Measurements from ENCODE around the gene FHIT.

FHIT gene

DNA sequence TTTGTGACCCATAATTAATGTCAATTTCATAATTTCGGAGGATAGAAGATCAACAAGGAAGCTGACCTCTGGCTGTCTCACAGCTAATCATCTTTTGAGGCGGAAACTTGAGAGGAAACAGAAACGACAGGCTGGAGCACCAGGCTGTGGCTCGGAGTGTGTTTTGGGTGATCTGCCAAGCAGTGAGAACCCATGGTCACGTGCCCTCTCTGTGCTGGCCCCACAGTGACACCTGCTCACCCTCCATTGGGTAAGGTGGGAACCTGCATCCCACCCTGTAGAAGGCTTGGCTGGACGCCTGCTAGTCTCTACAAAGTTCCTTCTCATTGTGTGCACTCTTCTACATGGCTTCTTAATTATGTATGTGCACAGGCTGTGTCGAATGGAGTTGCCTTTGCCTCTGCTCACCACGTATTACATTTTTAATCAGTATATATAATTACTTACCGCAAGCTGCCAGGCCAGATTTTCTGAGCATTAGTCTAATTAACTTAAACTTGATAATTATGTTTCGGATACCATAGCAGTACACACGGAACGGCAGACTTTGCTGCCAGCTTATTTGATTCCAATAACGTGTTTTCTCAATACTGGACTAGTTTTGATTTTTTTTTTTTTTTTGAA, 1482.0 kb downstream of the FHIT start:
- DNase-seq = no peak

DNA sequence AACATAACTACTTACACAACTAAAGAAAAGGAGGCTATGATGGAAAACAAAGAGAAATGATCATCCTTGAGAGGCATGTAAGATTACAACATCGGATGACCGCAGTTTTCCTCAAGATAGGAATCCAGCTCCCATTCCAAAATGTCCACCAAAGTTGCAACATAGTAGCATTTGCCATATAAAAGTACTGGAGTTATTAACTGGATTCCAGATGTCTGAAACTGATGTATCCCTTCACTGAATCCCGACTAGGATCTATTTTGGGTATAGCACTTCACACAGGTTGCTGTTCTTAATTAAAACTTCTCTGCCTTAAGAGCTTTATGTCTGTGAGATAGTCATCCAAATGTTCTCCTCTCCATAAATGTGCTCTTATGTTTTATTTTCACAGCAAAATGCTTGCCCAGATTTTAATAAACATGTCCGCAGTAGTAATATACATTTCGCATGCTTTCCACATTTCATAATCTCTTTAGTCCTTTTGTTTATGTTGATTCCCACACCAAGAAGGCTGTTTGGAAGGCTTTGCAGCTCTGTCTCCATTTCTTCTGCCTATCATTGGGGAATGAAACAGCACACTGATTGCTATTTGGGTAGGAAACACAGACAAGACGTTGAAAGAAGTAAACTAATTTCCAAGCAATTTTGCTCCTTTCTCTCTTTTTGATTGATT, 1484.9 kb downstream of the FHIT start:
- no peak for DNase-seq

DNA sequence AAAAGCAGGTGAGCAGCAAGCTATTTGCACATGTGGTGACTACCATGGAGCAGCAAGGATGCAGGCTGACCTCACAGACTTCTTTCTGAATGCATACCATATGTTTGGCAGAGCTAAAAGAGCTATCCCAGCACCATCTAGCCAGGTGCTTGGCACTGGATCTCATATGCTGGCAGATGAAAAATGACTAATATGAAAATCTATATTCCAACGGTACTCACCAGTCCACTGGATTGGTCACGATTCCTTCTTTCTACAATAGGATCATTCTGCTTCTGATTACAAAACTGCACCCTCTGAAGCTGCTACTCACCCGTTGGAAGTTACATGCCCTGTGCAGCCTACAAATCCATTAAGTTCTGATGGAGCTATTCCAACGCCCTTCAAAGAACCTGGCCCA, 1487.1 kb downstream of the FHIT start:
- no peak for DNase-seq

DNA sequence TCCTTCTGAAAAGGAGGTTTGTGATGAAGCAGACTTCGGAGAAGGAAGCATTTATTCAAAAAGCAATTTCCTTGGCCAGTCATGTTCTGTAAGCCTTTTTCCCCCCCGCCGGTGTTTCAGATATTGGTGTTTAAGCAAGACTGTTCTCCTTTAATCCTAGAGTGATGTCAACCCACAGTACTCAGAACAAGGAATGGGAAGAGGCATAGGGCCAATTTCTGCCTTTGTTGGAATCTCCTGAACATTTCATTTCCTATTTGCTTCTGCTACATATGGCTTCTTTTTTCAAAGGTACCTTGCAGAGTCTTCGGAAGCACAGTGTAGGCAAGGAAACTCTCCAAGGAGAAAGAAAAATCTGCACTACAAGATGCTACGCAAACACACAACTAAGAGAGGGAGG, 1488.3 kb downstream of the FHIT start:
- DNase-seq = no peak

DNA sequence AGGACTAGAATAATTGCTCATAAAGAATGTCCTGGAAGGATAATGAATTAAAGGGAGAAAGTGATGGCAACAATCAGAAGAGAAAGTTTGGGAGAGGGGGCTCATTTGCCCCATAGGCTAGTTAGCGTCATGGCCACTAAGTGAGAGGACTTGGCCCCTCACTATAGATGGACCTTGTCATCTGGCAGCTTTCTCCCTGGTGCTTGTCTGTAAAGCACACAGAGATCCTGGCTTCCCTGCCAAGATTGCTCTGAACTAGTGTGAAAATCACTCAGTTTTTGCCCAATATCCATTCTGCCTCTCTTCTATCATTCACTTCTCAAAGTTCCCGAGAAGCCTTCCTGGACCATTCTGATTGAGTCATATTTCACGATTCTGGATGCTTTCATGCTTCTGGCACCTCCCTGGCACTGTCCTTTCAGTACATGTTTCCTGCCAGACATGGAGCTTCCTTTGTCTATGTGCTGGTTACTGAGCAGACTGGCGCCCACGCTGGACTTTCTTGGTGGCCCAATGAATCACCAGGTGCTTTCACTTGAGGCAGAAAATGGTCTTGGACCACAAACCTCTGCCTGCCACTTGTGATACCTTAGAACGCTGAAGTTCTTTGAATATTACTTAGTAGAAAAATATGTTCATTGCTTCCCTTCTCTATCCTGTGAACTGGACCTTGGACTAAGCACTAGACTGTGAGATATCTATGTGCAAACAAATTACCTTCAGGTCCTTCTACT, 1491.8 kb downstream of the FHIT start:
- peak; percentile 30 to 31 for DNase-seq

DNA sequence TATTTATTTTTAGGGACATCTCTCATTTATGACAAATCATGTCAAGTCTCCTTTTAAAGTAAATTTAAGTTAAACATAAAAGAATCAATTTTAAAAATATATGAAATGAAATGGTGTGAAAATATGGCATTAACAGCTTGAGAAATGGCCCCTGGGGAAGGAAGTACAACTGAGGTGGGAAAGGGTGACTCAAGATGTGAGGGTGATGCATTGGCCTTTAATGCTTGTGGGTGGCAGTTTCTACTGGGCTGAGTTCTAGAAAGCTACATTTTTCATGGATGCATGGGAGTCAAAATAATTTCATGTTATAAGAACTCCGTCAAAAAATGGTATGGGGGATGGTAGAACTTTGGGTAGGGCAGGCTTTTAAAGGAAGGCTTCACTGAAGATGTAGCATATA, 1492.6 kb downstream of the FHIT start:
- no peak for DNase-seq

DNA sequence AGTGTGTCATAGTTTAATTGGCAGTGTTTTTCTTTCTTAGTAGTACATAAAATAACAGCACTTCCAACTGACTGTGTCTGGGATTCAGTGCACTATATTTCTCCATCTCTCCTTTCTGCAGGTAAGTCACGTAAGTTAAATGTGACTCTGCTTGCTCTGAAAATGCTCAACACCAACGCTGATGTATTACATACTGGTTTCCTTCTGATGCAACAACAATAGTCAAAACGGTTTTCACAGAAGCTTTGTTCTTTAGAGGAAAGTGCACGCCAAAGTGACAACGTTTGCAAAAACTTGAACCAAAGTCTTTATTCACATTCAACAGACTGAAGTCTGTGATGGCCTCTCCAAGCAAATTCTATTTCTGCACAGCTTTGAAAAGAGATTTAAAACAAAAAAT, 1494.3 kb downstream of the FHIT start:
- DNase-seq = no peak

DNA sequence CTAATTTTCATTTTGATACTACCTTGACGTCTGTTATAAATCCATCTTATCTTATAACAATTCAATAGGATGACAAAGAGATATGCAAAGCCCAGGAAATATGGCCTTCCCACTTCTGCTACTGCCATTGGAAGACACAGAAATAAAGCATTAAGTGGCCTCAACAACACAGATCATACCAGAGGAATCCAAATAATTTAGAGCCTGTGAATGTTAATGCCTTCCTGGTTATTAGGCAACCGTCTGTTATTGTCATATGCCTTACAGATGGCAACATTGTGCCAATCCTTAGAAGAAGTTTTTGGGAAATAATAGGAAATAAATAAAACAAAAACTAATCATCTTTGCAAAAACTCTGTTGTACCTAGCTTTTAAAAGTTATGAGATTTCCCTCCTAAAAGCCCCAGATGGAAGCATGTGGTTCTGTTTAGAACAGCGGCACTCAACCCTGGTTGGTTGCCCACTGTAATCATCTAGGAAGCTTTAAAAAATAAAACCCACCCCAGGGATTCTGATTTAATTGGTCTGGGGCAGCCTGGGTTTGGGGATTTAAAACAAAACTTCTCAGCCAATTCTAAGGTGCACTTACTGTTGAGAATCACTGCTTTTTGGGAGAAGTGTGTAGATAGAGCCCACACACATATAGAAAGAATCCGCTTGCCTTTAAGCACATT, 1496.7 kb downstream of the FHIT start:
- no peak for DNase-seq

DNA sequence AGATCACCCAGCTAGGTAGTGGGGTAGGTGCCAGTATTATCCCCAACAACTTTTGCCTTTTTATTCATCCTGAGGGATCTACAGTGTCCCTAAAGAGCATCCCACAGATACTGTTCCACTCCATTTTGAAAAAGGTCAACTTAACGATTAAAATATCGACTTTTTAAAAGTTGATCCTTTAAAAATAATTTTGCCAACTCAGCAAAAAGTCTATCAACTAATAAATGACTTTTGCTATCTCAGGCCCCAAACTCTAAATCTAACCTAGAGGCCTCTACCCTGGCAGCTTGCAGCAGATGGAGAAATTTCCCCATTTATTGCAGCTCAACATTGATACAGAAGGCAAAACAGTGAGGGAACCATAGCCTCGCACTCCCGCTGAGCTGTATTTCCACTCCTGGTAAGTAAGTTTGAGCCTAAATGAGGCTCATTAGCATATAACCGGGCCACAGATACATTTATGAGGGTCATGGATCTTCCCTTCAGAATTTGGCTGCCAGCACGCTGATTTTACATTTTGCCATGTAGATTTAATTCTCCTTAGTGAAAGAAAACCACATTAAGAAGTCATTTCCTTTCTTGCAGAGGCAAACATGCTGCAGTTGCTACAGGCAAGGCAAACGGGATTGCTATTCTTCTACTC, 1497.3 kb downstream of the FHIT start:
- no peak for DNase-seq

DNA sequence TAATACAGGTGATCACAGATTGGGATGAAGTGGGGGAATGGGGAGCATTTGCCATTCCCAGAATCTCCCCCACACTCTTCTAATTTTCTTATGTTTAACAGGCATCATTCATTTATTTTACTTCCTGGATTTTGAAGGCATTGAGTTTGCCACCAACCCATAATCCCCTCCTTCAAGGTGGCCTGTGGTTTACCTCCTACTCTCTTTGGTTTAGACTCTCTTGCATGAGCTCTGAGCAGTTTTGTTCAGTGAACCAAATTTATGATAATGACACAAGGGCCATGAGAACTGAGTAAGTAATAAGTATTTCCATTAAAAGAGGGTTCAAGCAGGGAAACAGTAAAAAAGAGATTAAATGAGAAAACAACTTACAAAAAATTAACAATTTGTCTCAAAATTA, 1498.3 kb downstream of the FHIT start:
- DNase-seq = no peak

DNA sequence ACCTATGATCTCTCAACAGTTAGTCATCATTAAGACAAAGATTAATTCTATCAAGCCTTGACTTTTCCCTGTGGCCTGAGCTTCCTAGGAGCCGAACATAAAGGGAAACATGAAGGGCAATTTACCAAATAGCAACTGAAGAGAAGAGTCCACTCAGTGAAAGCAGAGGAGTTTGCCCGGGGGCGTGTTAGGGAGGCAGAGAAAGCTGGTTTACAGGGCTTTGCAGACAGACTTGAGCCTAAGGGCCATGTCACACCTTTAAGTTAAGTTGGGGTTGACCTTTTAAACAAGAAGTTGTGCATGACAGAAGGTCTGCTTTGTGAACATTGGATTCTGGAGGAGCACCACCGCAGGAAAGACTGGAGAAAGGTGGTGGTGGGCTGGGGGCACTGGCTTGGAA, 1499.6 kb downstream of the FHIT start:
- no peak for DNase-seq

DNA sequence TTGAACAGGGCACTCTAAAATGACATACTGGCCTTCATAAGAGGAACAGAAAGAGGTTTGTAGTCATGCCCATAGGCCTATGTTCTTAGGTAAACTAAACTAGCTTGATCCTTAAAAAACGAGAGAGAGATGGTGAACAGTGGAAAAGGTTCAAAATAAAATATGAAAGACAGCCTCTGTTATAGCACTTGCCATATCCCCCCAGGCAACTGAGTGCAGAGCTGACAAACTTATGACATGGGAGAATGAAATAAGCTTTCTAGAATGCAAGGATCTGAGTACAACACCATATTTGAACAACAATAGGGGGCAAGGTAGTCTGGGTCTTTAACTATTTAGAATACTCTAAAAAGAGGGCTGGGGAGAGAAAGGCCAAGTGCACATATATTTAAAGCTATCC, 1500.9 kb downstream of the FHIT start:
- DNase-seq = no peak

DNA sequence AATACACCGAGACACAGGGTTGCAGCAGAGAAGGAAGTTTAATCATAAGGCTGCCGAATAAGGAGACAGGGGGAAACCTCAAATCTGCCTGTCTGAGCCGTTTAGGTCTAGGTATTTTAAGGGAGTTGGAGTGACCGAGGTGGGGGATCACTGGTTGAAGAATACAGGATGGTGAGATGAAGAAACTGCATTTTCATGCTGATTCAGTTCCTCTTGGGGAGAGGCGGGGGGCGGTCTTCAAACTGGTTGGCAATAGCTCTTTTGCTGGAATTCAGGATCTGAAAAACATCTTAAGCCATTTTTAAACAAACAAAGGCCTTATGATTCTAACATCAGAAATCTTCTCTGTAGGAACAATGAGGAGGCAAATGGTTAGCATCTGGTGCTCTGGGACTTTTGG, 1502.0 kb downstream of the FHIT start:
- DNase-seq = no peak

DNA sequence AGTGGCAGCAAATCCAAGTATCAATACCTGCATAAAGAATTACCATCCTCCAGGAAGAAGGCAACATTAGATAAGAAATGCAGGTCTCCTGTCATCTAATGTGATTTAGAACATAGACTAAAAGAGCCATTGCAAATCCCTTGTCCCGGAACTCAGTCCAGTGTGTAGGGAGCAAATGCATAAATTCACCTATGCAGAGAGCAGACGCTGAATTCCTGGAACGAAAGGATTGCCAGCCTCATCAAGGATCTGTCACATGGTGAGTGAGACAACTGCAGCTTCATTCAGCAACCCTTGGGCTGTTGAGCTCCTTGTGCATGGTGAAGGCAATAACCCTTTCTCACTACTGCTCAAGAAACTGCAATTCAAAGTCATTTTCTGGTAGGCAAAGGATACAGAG, 1504.7 kb downstream of the FHIT start:
- DNase-seq = no peak

DNA sequence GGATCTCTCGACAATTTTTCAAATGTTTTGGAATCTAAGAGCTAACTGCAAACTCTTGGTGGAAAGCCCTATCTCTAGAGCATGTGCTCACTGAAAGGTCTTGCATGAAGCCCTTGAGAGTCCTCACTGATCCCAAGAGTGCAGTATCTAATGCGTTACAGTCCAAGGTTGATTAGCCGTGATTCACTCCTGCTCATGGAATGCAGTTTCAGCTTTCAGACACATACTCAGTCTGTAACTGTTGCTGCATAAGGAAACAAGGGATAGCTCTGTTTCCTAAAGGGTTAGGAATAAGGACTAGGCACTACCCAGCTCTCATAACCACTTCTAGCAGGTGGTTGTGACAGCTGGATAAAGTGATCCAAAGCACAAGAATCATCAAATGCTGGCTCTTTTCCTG, 1514.0 kb downstream of the FHIT start:
- no peak for DNase-seq

DNA sequence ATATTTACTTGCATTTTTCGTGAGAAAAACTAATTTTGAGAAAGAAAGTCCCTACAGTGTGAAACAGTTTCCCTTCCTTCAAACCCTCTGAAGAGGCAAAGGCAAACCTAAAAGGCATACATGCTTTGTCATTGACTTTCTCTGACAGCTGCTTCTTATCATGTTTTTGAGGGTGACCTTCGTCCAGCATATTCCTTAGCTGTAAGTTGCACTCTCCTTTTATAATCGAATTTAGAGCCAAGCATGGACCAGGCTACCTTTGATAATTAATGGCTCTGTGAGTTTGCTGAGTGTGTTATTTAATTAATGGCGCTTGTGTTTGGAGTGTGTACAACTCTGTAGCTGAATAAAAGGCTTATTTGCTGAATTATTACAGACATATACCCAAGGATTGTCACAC, 1517.2 kb downstream of the FHIT start:
- no peak for DNase-seq

DNA sequence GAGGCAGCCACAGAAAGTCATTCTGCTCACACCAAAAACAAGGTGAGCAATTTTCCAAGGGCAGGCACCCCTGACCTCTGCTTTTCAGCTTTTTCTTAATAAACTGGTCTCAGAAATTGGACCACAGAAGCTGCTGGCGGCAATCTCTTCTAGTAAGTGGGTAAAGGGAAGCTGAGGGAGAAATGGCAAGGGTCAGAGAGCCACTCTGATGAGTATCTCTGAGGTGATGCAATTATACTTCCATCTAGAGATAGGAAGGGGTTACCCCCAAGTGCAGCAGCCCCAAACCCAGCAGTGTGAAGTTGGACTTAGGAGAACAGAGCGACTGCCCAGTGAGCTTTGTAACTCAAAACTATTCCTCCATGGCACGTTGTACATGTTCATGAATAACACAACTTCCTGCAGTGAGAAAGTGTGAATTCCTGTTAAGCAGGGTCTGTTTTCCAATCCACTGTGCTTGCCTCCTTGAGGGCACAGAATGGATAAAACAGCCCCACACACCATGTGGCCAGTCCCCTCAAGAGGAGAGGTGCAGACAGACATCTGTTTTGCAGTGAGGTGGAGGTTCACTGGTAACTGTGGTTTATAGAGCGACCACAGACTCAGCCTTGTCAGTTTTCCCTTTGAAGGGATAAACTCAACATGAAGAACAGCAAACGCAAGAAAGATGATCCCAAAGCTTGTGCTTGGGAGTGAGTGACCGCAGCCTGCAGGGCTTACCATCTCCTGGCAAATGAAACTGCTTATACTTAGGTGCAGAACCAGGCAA, 1518.0 kb downstream of the FHIT start:
- no peak for DNase-seq

DNA sequence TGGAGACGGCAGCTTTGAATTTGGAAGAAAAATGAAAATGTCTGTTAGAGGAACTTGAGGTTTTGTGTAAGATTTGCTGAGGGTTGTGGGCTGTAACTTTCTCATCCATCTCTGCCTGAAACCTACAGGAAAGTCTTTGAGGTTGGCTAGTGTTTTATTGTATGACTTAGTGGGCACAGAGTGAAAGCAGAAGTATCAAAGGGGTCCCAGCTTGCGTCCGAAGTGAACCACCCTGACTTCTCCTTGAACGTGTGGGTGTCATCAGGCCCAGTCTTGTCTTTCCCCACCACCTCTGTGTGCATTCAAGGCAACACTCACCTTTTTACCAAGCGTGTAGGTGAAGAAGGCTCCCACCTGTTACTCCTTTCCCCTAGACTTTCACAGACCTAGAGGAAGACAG, 1519.3 kb downstream of the FHIT start:
- no peak for DNase-seq

DNA sequence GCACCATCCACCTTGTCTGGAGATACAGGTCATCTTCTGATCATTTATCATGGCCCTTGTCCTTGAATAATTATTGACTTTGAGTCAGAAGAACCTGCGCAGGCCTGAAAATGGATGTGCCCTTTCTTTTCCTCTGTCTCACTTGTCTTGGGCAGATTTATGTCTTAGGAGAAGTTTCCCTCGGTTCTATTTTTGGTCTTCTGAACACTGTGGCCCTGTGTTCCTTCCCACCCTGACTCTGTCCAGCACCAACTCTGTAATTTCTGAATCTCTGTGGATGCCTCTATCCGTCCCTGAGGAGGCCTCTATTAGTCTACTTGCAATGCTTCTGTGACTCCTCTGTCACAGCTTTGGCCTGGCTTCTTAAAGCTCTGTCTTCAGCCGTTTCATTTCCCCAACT, 1520.7 kb downstream of the FHIT start:
- DNase-seq = no peak

DNA sequence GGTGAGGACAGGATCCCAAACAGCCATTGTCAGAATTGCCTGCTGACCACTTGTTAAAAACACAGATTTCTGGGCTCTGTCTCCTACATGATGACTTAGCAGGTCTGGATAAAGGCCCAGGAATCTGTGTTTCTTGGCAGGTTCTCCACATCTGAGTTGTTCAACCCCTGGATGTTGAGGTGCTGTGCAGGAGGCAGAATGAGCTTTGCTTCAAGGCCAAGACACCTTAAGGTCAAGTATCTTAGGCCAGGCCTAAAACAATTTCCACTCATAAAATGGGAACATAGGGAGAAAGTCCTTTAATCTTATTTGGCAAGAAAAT, 1522.7 kb downstream of the FHIT start:
- DNase-seq = no peak

DNA sequence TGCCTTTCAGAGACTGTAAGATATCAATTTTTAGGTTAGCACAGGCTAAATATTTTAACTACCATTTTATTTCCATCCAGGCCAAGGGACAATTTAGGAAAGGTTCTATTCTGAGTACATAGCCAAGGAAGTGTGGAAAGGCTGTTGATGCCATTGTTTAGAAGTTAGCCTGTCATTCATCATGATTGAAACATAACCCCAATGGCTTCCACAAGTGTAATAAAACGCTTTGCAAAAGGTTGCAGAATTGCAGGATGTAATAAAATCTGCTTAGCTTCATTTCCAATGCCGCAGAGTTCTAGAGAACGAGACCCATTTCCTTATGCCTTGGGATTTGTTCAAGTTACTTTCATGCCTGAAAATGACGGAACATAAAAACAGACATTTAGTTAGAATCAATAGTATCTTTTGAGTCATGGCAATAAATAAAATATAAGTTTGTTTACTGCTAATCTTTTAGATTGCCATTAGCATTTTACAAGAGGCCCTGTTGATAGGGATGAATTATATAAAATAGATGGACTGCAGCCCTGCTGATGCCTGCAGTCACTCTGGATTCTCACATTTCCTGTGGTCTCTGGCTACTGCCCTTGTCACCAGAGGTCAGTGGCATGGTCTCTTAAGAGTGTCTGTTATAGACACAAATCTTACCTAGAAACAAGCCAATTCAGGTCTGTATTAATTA, 1523.2 kb downstream of the FHIT start:
- no peak for DNase-seq

DNA sequence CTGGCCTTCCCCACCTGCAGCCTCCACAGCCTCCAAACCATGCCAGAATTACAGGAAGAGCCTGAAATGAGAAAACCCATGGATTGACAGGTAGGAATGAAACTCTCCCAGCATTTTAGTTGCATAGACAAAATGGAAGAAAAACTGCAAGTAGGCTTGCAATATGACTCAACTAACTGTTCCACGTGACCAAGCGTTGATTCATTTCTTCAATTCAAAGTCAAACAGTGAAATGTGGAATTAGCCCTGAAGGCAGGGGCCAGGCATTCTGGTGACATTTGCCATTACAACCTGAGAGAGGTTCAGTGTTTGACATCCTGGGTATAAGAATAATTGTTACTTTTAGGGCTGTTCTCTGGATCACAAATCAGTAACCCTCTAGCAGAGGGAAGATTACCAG, 1525.0 kb downstream of the FHIT start:
- peak in 1 of 2 donors; percentile 23 for DNase-seq

Measured in stimulated activated CD4-positive, alpha-beta T cell treated with anti-CD3 and anti-CD28 coated beads, Interleukin-2, amount 100 ng/mL, for 48 hours (primary cell).